ENCODE data around the gene ZNF800. TPM values are rescaled to one million over a fixed set of nuclear protein-coding genes. Genes with fewer than 3 reads are reported as not detected.

The ZNF800 gene
- total and polyA plus RNA-seq, 4 donors, result 7.7 to 34.8 (median 20.6) TPM

GRCh38 chr7:127390186-127390816, 2.2 kb downstream of the ZNF800 start:
- TF ChIP-seq CTCF (IDR thresholded peaks at IDR 0.05; ENCODE audit: control extremely low read depth, extremely low read depth), result no peak
- no peak overlapping the region for H3K9ac ChIP-seq (ENCODE audit: insufficient read depth in 1 of 2, low read length in 2 of 2)
- peaks cover 0 to 16% (median 0%) of the 10 kb centered on the region in 5 donors for H3K4me1 ChIP-seq (ENCODE audit: control insufficient read depth in 5 of 5, insufficient read depth in 5 of 5, low read length in 5 of 5)
- no peaks in the 10 kb centered on the region for H3K9me3 ChIP-seq (ENCODE audit: control insufficient read depth in 4 of 4, insufficient read depth in 3 of 4, low read length in 3 of 4)
- ATAC-seq (ENCODE audit: insufficient read depth, low FRiP score) (no peak), DNase-seq (no peak)
- H3K36me3 ChIP-seq (ENCODE audit: control insufficient read depth in 4 of 4, insufficient read depth in 4 of 4, low read length in 4 of 4), result peaks cover 0 to 6% (median 2%) of the 10 kb centered on the region in 4 donors
- no peak overlapping the region for H3K27ac ChIP-seq (ENCODE audit: low read depth in 1 of 2, low read length in 1 of 2)
- peaks cover 0 to 11% (median 5%) of the 10 kb centered on the region in 3 donors for H3K27me3 ChIP-seq (ENCODE audit: control insufficient read depth in 3 of 3, insufficient read depth in 3 of 3, low read length in 2 of 3)
- WGBS, 2 donors, result 81 to 91% methylated on average over 2 of the region's 2 CpGs
- no peak overlapping the region for H3K4me3 ChIP-seq

- no peak overlapping the region for H3K4me3 ChIP-seq
- peaks cover 0 to 5% (median 0%) of the 10 kb centered on the region in 3 donors for H3K27me3 ChIP-seq (ENCODE audit: control insufficient read depth in 3 of 3, insufficient read depth in 3 of 3, low read length in 2 of 3)
- TF ChIP-seq CTCF (IDR thresholded peaks at IDR 0.05; ENCODE audit: control extremely low read depth, extremely low read depth), result no peak
- H3K4me1 ChIP-seq (ENCODE audit: control insufficient read depth in 5 of 5, insufficient read depth in 5 of 5, low read length in 5 of 5), result peaks cover 0 to 16% (median 0%) of the 10 kb centered on the region in 5 donors
- H3K9ac ChIP-seq (ENCODE audit: insufficient read depth in 1 of 2, low read length in 2 of 2), result no peak overlapping the region
- no peak overlapping the region for H3K27ac ChIP-seq (ENCODE audit: low read depth in 1 of 2, low read length in 1 of 2)
- ATAC-seq (ENCODE audit: insufficient read depth, low FRiP score) (no peak), DNase-seq (no peak)
- peaks cover 0 to 6% (median 2%) of the 10 kb centered on the region in 4 donors for H3K36me3 ChIP-seq (ENCODE audit: control insufficient read depth in 4 of 4, insufficient read depth in 4 of 4, low read length in 4 of 4)
- 95 to 96% methylated on average over 1 of the region's 1 CpG for WGBS, 2 donors
- H3K9me3 ChIP-seq (ENCODE audit: control insufficient read depth in 4 of 4, insufficient read depth in 3 of 4, low read length in 3 of 4), result no peaks in the 10 kb centered on the region
Observed at GRCh38 chr7:127389321-127389720, 3.2 kb downstream of the ZNF800 start.

GRCh38 chr7:127387974-127388373, 4.5 kb downstream of the ZNF800 start:
- DNase-seq (no peak), ATAC-seq (ENCODE audit: insufficient read depth, low FRiP score) (no peak)
- Histone ChIP-seq H3K9ac (ENCODE audit: insufficient read depth in 1 of 2, low read length in 2 of 2) (no peak overlapping the region), H3K9me3 (ENCODE audit: control insufficient read depth in 4 of 4, insufficient read depth in 3 of 4, low read length in 3 of 4) (no peaks in the 10 kb centered on the region), H3K4me1 (ENCODE audit: control insufficient read depth in 5 of 5, insufficient read depth in 5 of 5, low read length in 5 of 5) (peaks cover 0 to 20% (median 0%) of the 10 kb centered on the region in 5 donors), H3K36me3 (ENCODE audit: control insufficient read depth in 4 of 4, insufficient read depth in 4 of 4, low read length in 4 of 4) (peaks cover 2 to 6% (median 4%) of the 10 kb centered on the region in 4 donors), H3K27ac (ENCODE audit: low read depth in 1 of 2, low read length in 1 of 2) (no peak overlapping the region), H3K4me3 (no peak overlapping the region), H3K27me3 (ENCODE audit: control insufficient read depth in 3 of 3, insufficient read depth in 3 of 3, low read length in 2 of 3) (no peaks in the 10 kb centered on the region)
- WGBS, 2 donors, result 91 to 94% methylated on average over 2 of the region's 2 CpGs
- TF ChIP-seq CTCF (IDR thresholded peaks at IDR 0.05; ENCODE audit: control extremely low read depth, extremely low read depth), result no peak

Data from lung (tissue), 12 donors.